Lung microvascular endothelial cell (primary cell): Measurements from ENCODE around the gene HTR7. TPM values are rescaled to one million over a fixed set of nuclear protein-coding genes. Genes with fewer than 3 reads are reported as not detected.

Source experiments
- DNase-seq, 2 donors: peaks; one replicate each; pipeline versions ENCODE4 v3.0.0 to v3.0.0-alpha.2; 2010; ENCODE audit warnings: low read depth in 2 of 2
- total RNA-seq: library from RNA; depleted of rRNA; stranded (reverse); fragments of >200 nt; gene quantifications from 2 replicates; pipeline ENCODE4 v1.2.1, GENCODE V29; 2014

The HTR7 gene
- total RNA-seq, 1 donor from 2014 or later, result under 0.01 TPM

DNA sequence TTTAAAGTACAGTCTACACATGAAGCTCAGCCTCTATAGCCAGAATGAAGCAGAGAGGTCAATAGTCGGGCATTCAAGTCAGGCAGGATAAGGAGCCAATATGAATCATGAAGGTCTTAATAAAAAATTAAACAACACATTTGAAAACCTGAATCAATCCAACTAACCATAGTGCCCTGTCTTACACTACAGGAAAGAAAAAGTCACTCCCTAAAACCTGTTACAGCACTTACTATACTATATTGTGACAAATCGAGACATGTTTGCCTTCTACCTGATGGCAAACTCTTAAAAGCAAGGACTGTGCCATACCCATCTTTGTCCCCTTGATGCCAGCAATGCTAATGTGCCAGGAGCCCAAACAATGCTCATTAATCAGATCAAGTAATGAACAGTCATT, 117.6 kb downstream of the HTR7 start:
- DNase-seq, result no peak

- no peak for DNase-seq
These were observed 119.0 kb downstream of the HTR7 start for GRCh38 chr10:90738885-90739284.

- DNase-seq, result no peak
These were observed 123.4 kb downstream of the HTR7 start for GRCh38 chr10:90734415-90734814.

DNA sequence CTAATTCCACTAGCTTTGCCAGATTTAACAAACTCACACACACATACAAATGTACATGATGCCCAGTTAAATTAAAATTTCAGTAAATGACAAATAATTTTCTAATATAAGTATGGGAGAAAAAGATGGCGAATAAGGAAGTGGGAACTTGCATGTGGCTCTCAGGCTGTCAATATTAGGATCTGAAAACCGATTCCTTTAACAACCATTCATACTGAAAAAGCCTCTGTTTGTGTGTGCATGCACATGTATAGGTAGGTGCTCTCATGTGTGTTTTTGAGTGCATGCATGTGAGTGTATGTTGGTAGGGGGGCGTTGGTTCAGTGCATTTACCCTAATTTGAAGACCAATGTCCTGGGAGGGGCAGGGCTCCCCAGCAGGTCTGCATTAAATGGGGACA, 125.3 kb downstream of the HTR7 start:
- no peak for DNase-seq

- DNase-seq, result no peak
These were observed 134.3 kb downstream of the HTR7 start for GRCh38 chr10:90723416-90724068.

GRCh38 chr10:90722832-90723231, 135.0 kb downstream of the HTR7 start:
- DNase-seq, result no peak

GRCh38 chr10:90718182-90718581, 139.7 kb downstream of the HTR7 start:
- no peak for DNase-seq

DNA sequence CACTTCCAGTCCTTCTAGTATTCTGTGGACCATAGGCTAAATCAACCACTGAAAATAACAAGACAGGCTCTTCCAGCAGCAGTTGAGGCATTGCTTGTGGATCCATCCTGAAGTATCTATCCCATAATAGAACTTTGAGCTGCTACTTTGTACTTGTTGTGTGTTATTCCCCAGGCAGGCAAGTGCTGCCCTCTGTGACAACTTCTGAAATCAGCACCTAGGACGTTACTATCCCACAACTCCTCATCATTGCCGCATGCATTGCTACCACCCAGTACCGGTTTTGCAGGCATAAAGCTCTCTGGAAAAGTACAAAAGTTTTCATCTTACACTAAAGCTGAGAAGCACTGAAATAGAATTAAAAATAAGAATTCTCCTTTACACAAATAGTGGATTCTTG, 145.3 kb downstream of the HTR7 start:
- DNase-seq, result no peak

- no peak for DNase-seq
These were observed 148.1 kb downstream of the HTR7 start for GRCh38 chr10:90709727-90710126.

- DNase-seq, result no peak
These were observed 150.2 kb downstream of the HTR7 start for GRCh38 chr10:90707657-90708056.

GRCh38 chr10:90701428-90701827, 156.4 kb downstream of the HTR7 start:
- DNase-seq, result no peak

DNA sequence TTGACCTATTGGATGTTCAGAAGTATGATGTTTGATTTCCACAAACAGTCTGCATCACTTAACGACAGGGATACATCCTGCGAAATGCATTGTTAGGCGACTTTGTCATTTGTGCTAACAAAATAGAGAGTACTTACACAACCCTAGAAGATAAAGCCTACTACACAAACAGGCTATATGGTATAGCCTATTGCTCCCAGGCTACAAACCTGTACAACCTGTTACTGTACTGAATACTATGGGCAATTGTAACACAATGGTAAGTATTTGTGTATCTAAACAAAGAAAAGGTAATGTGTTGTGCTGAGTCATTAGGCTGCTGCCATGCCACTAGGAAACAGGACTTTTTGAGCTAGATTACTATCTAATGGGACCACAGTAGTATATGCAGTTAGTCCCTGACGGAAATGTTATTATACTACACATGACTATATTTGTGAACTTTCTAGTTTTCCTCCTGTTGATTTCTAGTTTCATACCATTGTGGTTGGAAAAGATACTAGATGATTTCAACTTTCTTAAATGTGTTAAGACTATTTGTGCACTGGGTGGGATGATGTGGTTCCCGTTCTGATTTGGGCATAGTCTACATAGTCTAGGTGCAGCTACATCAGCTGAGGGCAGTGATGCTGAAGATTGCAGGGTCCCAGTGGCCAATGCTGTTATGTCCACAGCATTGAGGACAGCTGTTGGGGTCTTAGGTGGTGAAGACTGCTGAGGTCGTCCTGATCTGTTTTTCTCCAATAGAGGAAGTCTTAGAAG, 161.7 kb downstream of the HTR7 start:
- DNase-seq, result no peak

Other genes starting within 250 kb of the HTR7 start
- gene RPP30, start 13.9 kb upstream of the HTR7 start, total RNA-seq, result 20.2 and 24.0 TPM in 2 replicates
- gene ANKRD1, start 63.0 kb upstream of the HTR7 start, total RNA-seq, result 224 and 350 TPM in 2 replicates